GM23248 (cell line): ENCODE results near the gene TBCEL. TPM values are rescaled to one million over a fixed set of nuclear protein-coding genes. Genes with fewer than 3 reads are reported as not detected.

Experiments
- DNase-seq: peaks from one replicate; pipeline ENCODE4 v3.0.0-alpha.2; 2015
- H2AFZ ChIP-seq: fragments of 200-600 bp; sonication (generic); 2 replicates; pipeline ENCODE4 v1.6.1; 2016; ENCODE audit warnings: antibody characterized with exemption
- H3F3A ChIP-seq: fragments of 200-600 bp; sonication (generic); 2 replicates; pipeline ENCODE4 v1.6.1; 2016; ENCODE audit warnings: mild to moderate bottlenecking, antibody characterized with exemption, mixed run types; ENCODE audit not compliant: insufficient read depth
- H3K27ac ChIP-seq: fragments of 200-600 bp; sonication (generic); 2 replicates; pipeline ENCODE4 v1.5.1; 2016; ENCODE audit warnings: mild to moderate bottlenecking
- H3K27me3 ChIP-seq: fragments of 200-600 bp; sonication (generic); replicated peaks from 2 replicates; pipeline ENCODE4 v1.6.1; 2016; ENCODE audit warnings: mild to moderate bottlenecking; ENCODE audit not compliant: insufficient read depth
- H3K36me3 ChIP-seq: fragments of 200-600 bp; sonication (generic); 2 replicates; pipeline ENCODE4 v1.6.1; 2016; ENCODE audit warnings: low read depth, mild to moderate bottlenecking
- H3K4me1 ChIP-seq: fragments of 200-600 bp; sonication (generic); 2 replicates; pipeline ENCODE4 v1.6.1; 2016; ENCODE audit warnings: mild to moderate bottlenecking; ENCODE audit not compliant: insufficient read depth
- H3K4me2 ChIP-seq: fragments of 200-600 bp; sonication (generic); one replicate; pipeline ENCODE4 v1.6.1; 2016; ENCODE audit warnings: mild to moderate bottlenecking; ENCODE audit not compliant: unreplicated experiment
- H3K4me3 ChIP-seq: fragments of 200-600 bp; sonication (generic); 2 replicates; pipeline ENCODE4 v1.5.1; 2016; ENCODE audit warnings: mild to moderate bottlenecking
- H3K79me2 ChIP-seq: fragments of 200-600 bp; sonication (generic); 2 replicates; pipeline ENCODE4 v1.6.1; 2016; ENCODE audit warnings: mild to moderate bottlenecking; ENCODE audit not compliant: insufficient read depth
- H3K9ac ChIP-seq: fragments of 200-600 bp; sonication (generic); 2 replicates; pipeline ENCODE4 v1.6.1; 2016; ENCODE audit warnings: mild to moderate bottlenecking
- H3K9me2 ChIP-seq: fragments of 200-600 bp; sonication (generic); 2 replicates; pipeline ENCODE4 v1.6.1; 2016; ENCODE audit warnings: mixed run types, mild to moderate bottlenecking, moderate library complexity; ENCODE audit not compliant: insufficient read depth
- H3K9me3 ChIP-seq: fragments of 200-600 bp; sonication (generic); one replicate; pipeline ENCODE4 v1.6.1; 2017; ENCODE audit warnings: low read depth
- H4K20me1 ChIP-seq: fragments of 200-600 bp; sonication (generic); 2 replicates; pipeline ENCODE4 v1.6.0; 2016; ENCODE audit not compliant: insufficient read depth
- EZH2 ChIP-seq: fragments of 200-600 bp; sonication (generic); IDR thresholded peaks from 2 replicates; pipeline ENCODE4 v1.6.1; 2018; ENCODE audit warnings: antibody characterized with exemption, mild to moderate bottlenecking; ENCODE audit not compliant: insufficient read depth, poor library complexity, severe bottlenecking
- EZH2phosphoT487 ChIP-seq: fragments of 200-600 bp; sonication (generic); IDR thresholded peaks from 2 replicates; pipeline ENCODE4 v1.6.1; 2018; ENCODE audit warnings: antibody characterized with exemption, moderate library complexity, mild to moderate bottlenecking, low read depth; ENCODE audit not compliant: insufficient read depth
- WGBS, 2 experiments: methylation state at CpG; one replicate each; pipeline ENCODE4 v1.1.6; 2015 to 2017; ENCODE audit warnings: low lambda C conversion rate in 2 of 2, low coverage in 1 of 2; ENCODE audit errors: missing lambda C conversion rate in 2 of 2; 5-methylcytosine and 5-hydroxymethylcytosine counted together
- in situ Hi-C: fragments of 300-500 bp; cut with MboI; formaldehyde crosslinking; loops from 2 replicates; pipeline ENCODE4 v1.15.0; 2020
- polyA plus RNA-seq: library from polyadenylated mRNA; unstranded; fragments of >200 nt; fragmentation: Nextera tagmentation; extraction: Ambion mirVana; gene quantifications from 2 replicates; pipeline ENCODE4 v1.2.1, GENCODE V29; 2016
- total RNA-seq: library from RNA; depleted of rRNA; stranded (reverse); fragments of >200 nt; shearing (Covaris generic); gene quantifications from 2 replicates; pipeline ENCODE4 v1.2.3, GENCODE V29; 2014

TBCEL gene
- total and polyA plus RNA-seq, 2 experiments from 2014 or later, result 13.0 to 27.9 TPM

GRCh38 chr11:120978701-120979100 is 45.2 kb upstream of the TBCEL start:
- Histone ChIP-seq H4K20me1 (no peaks in the 10 kb centered on the region), H3K79me2 (no peaks in the 10 kb centered on the region), H3K4me1 (peaks cover 3% of the 10 kb centered on the region; the same call in 1 of the 2 replicates), H3K4me2 (no peak overlapping the region), H3K9me3 (no peaks in the 10 kb centered on the region), H3K27me3 (peaks cover 50% of the 10 kb centered on the region), H3K27ac (no peak overlapping the region), H3K4me3 (no peak overlapping the region), H3K9ac (no peak overlapping the region), H3K9me2 (no peaks in the 10 kb centered on the region), H3F3A (no peaks in the 10 kb centered on the region), H3K36me3 (no peaks in the 10 kb centered on the region), H2AFZ (no peak overlapping the region)
- DNase-seq, result no peak
- TF ChIP-seq EZH2 (no peak), EZH2phosphoT487 (no peak)
- 38 to 42% methylated on average over 3 of the region's 3 CpGs for WGBS, 2 experiments
- in situ Hi-C loops, result no loop called here

- peak; percentile 78 for DNase-seq
- Histone ChIP-seq H3K4me3 (peak overlapping the region; percentile 66), H3K79me2 (no peaks in the 10 kb centered on the region), H3K9ac (no peak overlapping the region), H3K27ac (no peak overlapping the region), H3K4me1 (no peaks in the 10 kb centered on the region), H3F3A (no peaks in the 10 kb centered on the region), H3K4me2 (peak overlapping the region; percentile 56), H3K36me3 (no peaks in the 10 kb centered on the region), H2AFZ (peak overlapping the region; percentile 62), H3K9me3 (no peaks in the 10 kb centered on the region), H4K20me1 (no peaks in the 10 kb centered on the region), H3K27me3 (peaks cover 33% of the 10 kb centered on the region), H3K9me2 (no peaks in the 10 kb centered on the region)
- in situ Hi-C loops, result no loop called here
- WGBS, 2 experiments, result 9 to 11% methylated on average over 37 to 42 of the region's 72 CpGs
- TF ChIP-seq EZH2phosphoT487 (no peak), EZH2 (no peak)
These were observed 38.0 kb upstream of the TBCEL start for GRCh38 chr11:120985718-120986569.

DNA sequence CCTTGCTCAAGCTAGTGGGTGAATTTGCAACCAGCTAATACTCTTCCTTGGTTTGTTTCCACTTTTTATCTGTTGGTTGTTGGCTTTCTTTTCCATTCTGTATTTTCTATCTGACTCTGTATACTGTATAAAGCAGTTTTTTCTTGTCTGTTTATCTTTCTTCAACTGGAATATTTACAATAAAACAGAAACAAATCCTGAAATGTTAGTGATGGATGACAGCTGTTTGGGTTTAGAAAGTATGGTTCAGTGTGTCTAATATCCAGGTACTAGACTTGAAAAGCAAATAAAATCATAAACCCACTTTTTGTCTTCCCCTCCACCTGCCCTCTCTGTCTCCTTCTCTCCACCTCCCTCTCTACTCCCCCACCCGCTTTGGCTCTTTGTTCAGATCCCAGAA is 35.3 kb upstream of the TBCEL start:
- Histone ChIP-seq H3F3A (no peaks in the 10 kb centered on the region), H3K27me3 (peaks cover 35% of the 10 kb centered on the region), H3K79me2 (no peaks in the 10 kb centered on the region), H3K4me1 (no peaks in the 10 kb centered on the region), H3K36me3 (no peaks in the 10 kb centered on the region), H3K9ac (no peak overlapping the region), H3K4me3 (no peak overlapping the region), H3K27ac (no peak overlapping the region), H3K9me3 (no peaks in the 10 kb centered on the region), H4K20me1 (no peaks in the 10 kb centered on the region), H3K4me2 (no peak overlapping the region), H3K9me2 (no peaks in the 10 kb centered on the region), H2AFZ (no peak overlapping the region)
- 25 to 41% methylated on average over 1 of the region's 1 CpG for whole genome bisulfite sequencing, 2 experiments
- no peak for TF ChIP-seq EZH2
- no peak for TF ChIP-seq EZH2phosphoT487
- no peak for DNase-seq
- in situ Hi-C loops, result no loop called here

GRCh38 chr11:120991830-120992686 is 31.8 kb upstream of the TBCEL start:
- no peaks in the 10 kb centered on the region for H3K4me1 ChIP-seq
- H3K27ac ChIP-seq, result no peak overlapping the region
- H3K4me2 ChIP-seq, result no peak overlapping the region
- H3K9me2 ChIP-seq, result no peaks in the 10 kb centered on the region
- no peaks in the 10 kb centered on the region for H3K79me2 ChIP-seq
- in situ Hi-C loops, result no loop called here
- H3K4me3 ChIP-seq, result no peak overlapping the region
- H3K36me3 ChIP-seq, result no peaks in the 10 kb centered on the region
- H3K9ac ChIP-seq, result no peak overlapping the region
- no peak for DNase-seq
- TF ChIP-seq EZH2 (no peak), EZH2phosphoT487 (no peak)
- H3K27me3 ChIP-seq, result peaks cover 49% of the 10 kb centered on the region
- 76 to 79% methylated on average over 10 of the region's 10 CpGs for WGBS, 2 experiments
- no peaks in the 10 kb centered on the region for H4K20me1 ChIP-seq
- H2AFZ ChIP-seq, result no peak overlapping the region
- H3K9me3 ChIP-seq, result no peaks in the 10 kb centered on the region
- no peaks in the 10 kb centered on the region for H3F3A ChIP-seq
